Left lung (tissue), 10 donors: Measurements from ENCODE around the gene CMPK1. TPM values are rescaled to one million over a fixed set of nuclear protein-coding genes. Genes with fewer than 3 reads are reported as not detected.
"Not testable (repeated sequence)": the region's sequence is repeated elsewhere in the genome, so short reads cannot be mapped to it uniquely, and the experiment has no call there.

Experiments
- ATAC-seq: fragments of 200-7000 bp; cut with Tn5 transposase; one replicate; pipeline ENCODE4 v1.9.1; 2020; ENCODE audit warnings: moderate library complexity
- DNase-seq, 4 donors: peaks; one replicate each; pipeline ENCODE4 v3.0.0-alpha.2; 2013 to 2020
- H3K27ac ChIP-seq, 2 donors: fragments of 200-600 bp; sonication (generic) in 1 of 2; one replicate each; pipeline versions ENCODE4 v1.5.0 to v1.8.0; 2020 to 2021
- H3K27me3 ChIP-seq, 2 donors: fragments of 200-600 bp; sonication (generic) in 1 of 2; one replicate each; pipeline versions ENCODE4 v1.5.0 to v1.8.0; 2020 to 2021
- H3K36me3 ChIP-seq, 2 donors: fragments of 200-600 bp; sonication (generic) in 1 of 2; one replicate each; pipeline versions ENCODE4 v1.5.0 to v1.8.0; 2020 to 2021
- H3K4me1 ChIP-seq, 2 donors: fragments of 200-600 bp; one replicate each; pipeline ENCODE4 v1.8.0; 2021
- H3K4me3 ChIP-seq, 2 donors: fragments of 200-600 bp; sonication (generic) in 1 of 2; one replicate each; pipeline versions ENCODE4 v1.5.0 to v1.8.0; 2020 to 2021; ENCODE audit warnings: mild to moderate bottlenecking in 1 of 2
- H3K9me3 ChIP-seq, 2 donors: fragments of 200-600 bp; sonication (generic) in 1 of 2; one replicate each; pipeline versions ENCODE4 v1.5.0 to v1.8.0; 2020 to 2021
- CTCF ChIP-seq, 2 donors: fragments of 200-600 bp; sonication (generic) in 1 of 2; IDR thresholded peaks; one replicate each; pipeline versions ENCODE4 v1.5.0 to v1.8.0; 2021; ENCODE audit warnings: antibody characterized with exemption in 2 of 2
- intact Hi-C, 2 donors: fragments of 100-400 bp; cut with DNase I; formaldehyde crosslinking; loops; one replicate each; pipeline versions ENCODE4 v1.11.2 to v1.14.2; 2022
- polyA plus RNA-seq, 6 donors: library from polyadenylated mRNA; unstranded; fragments of 120-200 nt; gene quantifications; one replicate each; pipeline ENCODE4 v1.2.1, GENCODE V29; 2013; ENCODE audit not compliant: insufficient read length in 6 of 6
- total RNA-seq, 2 donors: library from RNA; stranded (reverse); fragmentation: NEBNext Ultra II Directional; extraction: Animal tissue kit (Norgen Biotek cat#: 25700); gene quantifications; one replicate each; pipeline ENCODE4 v1.2.1, GENCODE V29; 2021
- donor health status: DM: no; HTN: yes; CAD: no.
- donor health status: DM: no; HTN: no; CAD: no.

CMPK1 gene
- total and polyA plus RNA-seq, 8 donors, result 76.2 to 128 (median 94.6) TPM

GRCh38 chr1:47334765-47335435 lies 1.3 kb downstream of the CMPK1 start:
- H3K36me3 ChIP-seq, result no peaks in the 10 kb centered on the region
- TF ChIP-seq CTCF (IDR thresholded peaks at IDR 0.05), result no peak
- H3K4me1 ChIP-seq, result peaks cover 13 to 50% of the 10 kb centered on the region in 2 donors
- DNase-seq, result peak in 1 of 4 donors; percentile 8
- H3K9me3 ChIP-seq, result no peaks in the 10 kb centered on the region
- intact Hi-C loops, result no loop called here
- H3K27me3 ChIP-seq, result no peaks in the 10 kb centered on the region
- ATAC-seq, result no peak
- H3K4me3 ChIP-seq, result peak overlapping the region; percentile 71 to 77
- peak overlapping the region; percentile 95 to 98 for H3K27ac ChIP-seq

GRCh38 chr1:47337350-47337749 lies 3.8 kb downstream of the CMPK1 start:
- no peaks in the 10 kb centered on the region for H3K36me3 ChIP-seq
- H3K4me3 ChIP-seq, result no peak overlapping the region
- H3K9me3 ChIP-seq, result no peaks in the 10 kb centered on the region
- TF ChIP-seq CTCF (IDR thresholded peaks at IDR 0.05), result no peak
- DNase-seq (no peak), ATAC-seq (no peak)
- H3K4me1 ChIP-seq, result peaks cover 17 to 49% of the 10 kb centered on the region in 2 donors
- no peak overlapping the region for H3K27ac ChIP-seq
- H3K27me3 ChIP-seq, result no peaks in the 10 kb centered on the region
- intact Hi-C loops, result no loop called here

- no peak for TF ChIP-seq CTCF (IDR thresholded peaks at IDR 0.05)
- H3K36me3 ChIP-seq, result peaks cover 0 to under 1% of the 10 kb centered on the region in 2 donors
Observed at GRCh38 chr1:47338249-47339077, 4.9 kb downstream of the CMPK1 start.

GRCh38 chr1:47340227-47340626 lies 6.6 kb downstream of the CMPK1 start:
- ATAC-seq, result no peak
- H3K4me3 ChIP-seq, result no peak overlapping the region
- H3K4me1 ChIP-seq, result peaks cover 4 to 32% of the 10 kb centered on the region in 2 donors
- H3K9me3 ChIP-seq, result no peaks in the 10 kb centered on the region
- no peak for TF ChIP-seq CTCF (IDR thresholded peaks at IDR 0.05)
- peaks cover 0 to 7% of the 10 kb centered on the region in 2 donors for H3K36me3 ChIP-seq
- H3K27ac ChIP-seq, result no peak overlapping the region
- intact Hi-C loops, result no loop called here
- no peak for DNase-seq
- no peaks in the 10 kb centered on the region for H3K27me3 ChIP-seq

More at GRCh38 chr1:47338249-47339077, 4.9 kb downstream of the CMPK1 start:
- H3K27me3 ChIP-seq, result no peaks in the 10 kb centered on the region
- DNase-seq (no peak), ATAC-seq (no peak)
- peak overlapping the region in 1 of 2 donors; percentile 0 for H3K27ac ChIP-seq
- H3K9me3 ChIP-seq, result no peaks in the 10 kb centered on the region
- peaks cover 10 to 40% of the 10 kb centered on the region in 2 donors for H3K4me1 ChIP-seq
- no peak overlapping the region for H3K4me3 ChIP-seq
- intact Hi-C loops, result no loop called here

- ATAC-seq, H3K4me1 ChIP-seq, H3K27me3 ChIP-seq, H3K9me3 ChIP-seq, H3K27ac ChIP-seq, H3K36me3 ChIP-seq, intact Hi-C loops, DNase-seq, H3K4me3 ChIP-seq: not testable (repeated sequence)
Observed at GRCh38 chr1:47346979-47347378, 13.4 kb downstream of the CMPK1 start.
